PC-3 (cell line): ENCODE data around the gene BDNF. TPM values are rescaled to one million over a fixed set of nuclear protein-coding genes. Genes with fewer than 3 reads are reported as not detected.

Source experiments
- ATAC-seq: fragments of 200-7000 bp; cut with Tn5 transposase; 2 replicates; pipeline ENCODE4 v1.9.1; 2020; ENCODE audit warnings: mild to moderate bottlenecking, moderate library complexity
- BruUV-seq: library from RNA; stranded (reverse); fragments of 400-500 nt; replicated peaks from 2 replicates; lab custom pipeline; 2021; lab: Mats Ljungman, UMichigan
- CTCF ChIA-PET: fragments of 300-600 bp; sonication (Branson Sonifier 250); formaldehyde crosslinking; loops from one replicate; lab custom pipeline; 2022; ENCODE audit warnings: antibody characterized with exemption; lab: Charles Lee
- POLR2A ChIA-PET: fragments of 300-600 bp; sonication (Branson Sonifier 250); formaldehyde crosslinking; loops from one replicate; lab custom pipeline; 2022; ENCODE audit warnings: antibody characterized with exemption; ENCODE audit not compliant: unreplicated experiment; lab: Charles Lee
- DNase-seq: peaks from one replicate; pipeline ENCODE4 v3.0.0-alpha.2; 2015
- H2AFZ ChIP-seq: fragments of 300-600 bp; sonication (generic); 2 replicates; pipeline ENCODE4 v1.6.0; 2016; ENCODE audit warnings: antibody characterized with exemption, low read length
- H3F3A ChIP-seq: fragments of 300-600 bp; sonication (generic); one replicate; pipeline ENCODE4 v1.6.0; 2017; ENCODE audit warnings: antibody characterized with exemption, low read length, control low read depth, mild to moderate bottlenecking; ENCODE audit not compliant: unreplicated experiment
- H3K27ac ChIP-seq: fragments of 300-600 bp; sonication (generic); 2 replicates; pipeline ENCODE4 v1.5.1; 2016; ENCODE audit warnings: mild to moderate bottlenecking, low read length
- H3K27me3 ChIP-seq: fragments of 300-600 bp; sonication (generic); 2 replicates; pipeline ENCODE4 v1.6.1; 2016; ENCODE audit warnings: low read length, mixed read lengths
- H3K36me3 ChIP-seq: fragments of 300-600 bp; sonication (generic); 2 replicates; pipeline ENCODE4 v1.6.1; 2016; ENCODE audit warnings: low read depth, mixed run types, low read length, mixed read lengths
- H3K4me1 ChIP-seq: fragments of 300-600 bp; sonication (generic); 2 replicates; pipeline ENCODE4 v1.5.1; 2016; ENCODE audit warnings: low read length; ENCODE audit not compliant: insufficient read depth
- H3K4me2 ChIP-seq: fragments of 300-600 bp; sonication (generic); 2 replicates; pipeline ENCODE4 v1.6.0; 2016; ENCODE audit warnings: low read length
- H3K4me3 ChIP-seq: fragments of 300-600 bp; sonication (generic); 2 replicates; pipeline ENCODE4 v1.5.1; 2016; ENCODE audit warnings: mild to moderate bottlenecking, low read length, mixed read lengths
- H3K79me2 ChIP-seq: fragments of 300-600 bp; sonication (generic); 2 replicates; pipeline ENCODE4 v1.6.1; 2017; ENCODE audit warnings: low read length, mixed read lengths
- H3K9ac ChIP-seq: fragments of 300-600 bp; sonication (generic); 2 replicates; pipeline ENCODE4 v1.6.0; 2016; ENCODE audit warnings: mild to moderate bottlenecking, low read length
- H3K9me2 ChIP-seq: fragments of 300-600 bp; sonication (generic); replicated peaks from 2 replicates; pipeline ENCODE4 v1.6.1; 2016; ENCODE audit warnings: mixed run types, low read length, mixed read lengths
- H3K9me3 ChIP-seq: fragments of 300-600 bp; sonication (generic); 2 replicates; pipeline ENCODE4 v1.6.1; 2016; ENCODE audit warnings: low read length, mixed read lengths
- H4K20me1 ChIP-seq: fragments of 300-600 bp; sonication (generic); 2 replicates; pipeline ENCODE4 v1.6.1; 2016; ENCODE audit warnings: low read length, mixed read lengths
- EZH2 ChIP-seq: fragments of 300-600 bp; sonication (generic); IDR thresholded peaks from one replicate; pipeline ENCODE4 v1.6.1; 2017; ENCODE audit warnings: antibody characterized with exemption, mild to moderate bottlenecking, low read length; ENCODE audit not compliant: unreplicated experiment
- EZH2phosphoT487 ChIP-seq: fragments of 300-600 bp; sonication (generic); IDR thresholded peaks from 2 replicates; pipeline ENCODE4 v1.6.1; 2018; ENCODE audit warnings: mild to moderate bottlenecking, antibody characterized with exemption, low read length, borderline replicate concordance
- intact Hi-C: fragments of 100-400 bp; cut with micrococcal nuclease; formaldehyde crosslinking; loops from 2 replicates; pipeline ENCODE4 v1.9.0; 2023
- total RNA-seq: library from RNA; depleted of rRNA; stranded (reverse); fragments of >200 nt; gene quantifications from 2 replicates; pipeline ENCODE4 v1.2.3, GENCODE V29; 2014; rRNA removed
- TF ChIP-seq, protein P1 (sequence below): fragments of 300-600 bp; sonication (generic); conservative IDR thresholded peaks from 2 replicates; pipeline ENCODE4 v1.5.1; 2017; ENCODE audit warnings: antibody characterized with exemption, low read depth, mild to moderate bottlenecking, low read length

The BDNF gene
- total RNA-seq, 1 experiment from 2014 or later = 3.8 TPM

DNA sequence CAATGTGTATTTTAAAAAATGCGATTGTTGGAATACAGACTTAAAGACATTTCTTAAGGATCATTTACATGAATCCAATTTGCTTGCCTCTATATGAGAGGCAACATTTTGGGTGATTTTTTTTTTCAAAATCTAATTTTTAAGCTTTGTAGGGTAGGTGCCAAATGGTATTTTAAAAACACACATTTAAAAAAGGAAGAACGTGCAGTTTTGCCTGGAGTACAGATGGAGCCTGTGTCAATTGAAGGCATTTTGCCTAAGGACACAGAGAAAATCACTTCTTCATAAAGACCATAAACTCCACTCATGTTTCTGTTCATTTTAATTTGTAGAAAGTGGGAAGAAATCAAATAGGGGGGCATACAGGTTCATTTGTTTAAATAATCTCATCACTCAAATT is 91.3 kb downstream of the BDNF start:
- no peaks in the 10 kb centered on the region for H3K79me2 ChIP-seq
- no peaks in the 10 kb centered on the region for H3K9me3 ChIP-seq
- H3K4me2 ChIP-seq = no peak overlapping the region
- H3K4me3 ChIP-seq = no peak overlapping the region
- no peak overlapping the region for H3K27ac ChIP-seq
- no peaks in the 10 kb centered on the region for H3K36me3 ChIP-seq
- DNase-seq = no peak
- H3K4me1 ChIP-seq = peaks cover 9% of the 10 kb centered on the region
- H3K9me2 ChIP-seq = no peaks in the 10 kb centered on the region
- no peak overlapping the region for H3K9ac ChIP-seq
- BruUV-seq = no TSS peak
- intact Hi-C loops = no loop called here
- no peaks in the 10 kb centered on the region for H4K20me1 ChIP-seq
- no peak overlapping the region for H2AFZ ChIP-seq
- TF ChIP-seq EZH2phosphoT487 (no peak), EZH2 (no peak)
- TF ChIP-seq, protein P1, sequence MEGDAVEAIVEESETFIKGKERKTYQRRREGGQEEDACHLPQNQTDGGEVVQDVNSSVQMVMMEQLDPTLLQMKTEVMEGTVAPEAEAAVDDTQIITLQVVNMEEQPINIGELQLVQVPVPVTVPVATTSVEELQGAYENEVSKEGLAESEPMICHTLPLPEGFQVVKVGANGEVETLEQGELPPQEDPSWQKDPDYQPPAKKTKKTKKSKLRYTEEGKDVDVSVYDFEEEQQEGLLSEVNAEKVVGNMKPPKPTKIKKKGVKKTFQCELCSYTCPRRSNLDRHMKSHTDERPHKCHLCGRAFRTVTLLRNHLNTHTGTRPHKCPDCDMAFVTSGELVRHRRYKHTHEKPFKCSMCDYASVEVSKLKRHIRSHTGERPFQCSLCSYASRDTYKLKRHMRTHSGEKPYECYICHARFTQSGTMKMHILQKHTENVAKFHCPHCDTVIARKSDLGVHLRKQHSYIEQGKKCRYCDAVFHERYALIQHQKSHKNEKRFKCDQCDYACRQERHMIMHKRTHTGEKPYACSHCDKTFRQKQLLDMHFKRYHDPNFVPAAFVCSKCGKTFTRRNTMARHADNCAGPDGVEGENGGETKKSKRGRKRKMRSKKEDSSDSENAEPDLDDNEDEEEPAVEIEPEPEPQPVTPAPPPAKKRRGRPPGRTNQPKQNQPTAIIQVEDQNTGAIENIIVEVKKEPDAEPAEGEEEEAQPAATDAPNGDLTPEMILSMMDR = no peak
- H3K27me3 ChIP-seq = no peaks in the 10 kb centered on the region
- CTCF ChIA-PET = no interaction called here
- ATAC-seq = no peak
- no peaks in the 10 kb centered on the region for H3F3A ChIP-seq
- POLR2A ChIA-PET = no interaction called here

DNA sequence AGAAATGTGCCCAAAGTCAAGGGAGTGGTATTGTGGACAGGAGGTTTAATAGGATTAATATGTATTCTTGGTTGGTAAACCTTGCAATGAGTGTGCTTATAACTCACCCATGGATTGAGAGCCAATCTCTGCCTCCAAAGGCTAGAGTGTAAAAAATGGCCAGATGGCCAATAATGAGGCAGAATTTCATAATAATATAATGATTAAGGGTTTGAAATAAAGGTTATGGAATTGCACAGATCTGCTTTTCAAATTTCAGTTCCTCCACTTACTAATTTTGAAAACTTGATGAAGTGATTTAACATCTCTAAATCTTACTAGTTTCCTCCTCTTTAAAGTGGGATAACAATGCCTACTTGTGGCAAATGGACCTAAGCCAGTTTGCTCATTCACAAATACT is 94.8 kb downstream of the BDNF start:
- BruUV-seq = no TSS peak

More for the DNA sequence above, 94.8 kb downstream of the BDNF start:
- Histone ChIP-seq H2AFZ (no peak overlapping the region), H4K20me1 (no peaks in the 10 kb centered on the region), H3F3A (no peaks in the 10 kb centered on the region), H3K79me2 (no peaks in the 10 kb centered on the region), H3K27ac (no peak overlapping the region), H3K9me3 (no peaks in the 10 kb centered on the region), H3K9me2 (no peaks in the 10 kb centered on the region), H3K27me3 (no peaks in the 10 kb centered on the region), H3K36me3 (no peaks in the 10 kb centered on the region), H3K4me3 (no peak overlapping the region), H3K4me2 (no peak overlapping the region), H3K9ac (no peak overlapping the region), H3K4me1 (no peaks in the 10 kb centered on the region)
- ChIA-PET POLR2A (no interaction called here), CTCF (no interaction called here)
- TF ChIP-seq, protein P1 = no peak
- no peak for TF ChIP-seq EZH2
- no peak for TF ChIP-seq EZH2phosphoT487
- ATAC-seq (no peak), DNase-seq (no peak)
- intact Hi-C loops = no loop called here

Other genes starting within 250 kb of the BDNF start
- 13.5 and 14.5 TPM in 2 replicates for gene LGR4, start 227.7 kb downstream of the BDNF start, total RNA-seq
- gene LIN7C, start 193.7 kb downstream of the BDNF start, total RNA-seq = 21.7 and 26.6 TPM in 2 replicates